Urinary bladder (tissue), 4 donors: Measurements from ENCODE around the gene MAP3K21. TPM values are rescaled to one million over a fixed set of nuclear protein-coding genes. Genes with fewer than 3 reads are reported as not detected.

ENCODE experiments used
- DNase-seq: peaks from one replicate; pipeline ENCODE4 v3.0.0-alpha.2; 2015; ENCODE audit errors: extremely low spot score
- H3K27ac ChIP-seq: one replicate; pipeline ENCODE4 v1.5.1; 2013; ENCODE audit warnings: low read depth, mild to moderate bottlenecking, moderate library complexity
- H3K36me3 ChIP-seq: one replicate; pipeline ENCODE4 v1.6.1; 2013; ENCODE audit warnings: mild to moderate bottlenecking, moderate library complexity; ENCODE audit not compliant: insufficient read depth
- H3K4me1 ChIP-seq: one replicate; pipeline ENCODE4 v1.6.1; 2013; ENCODE audit warnings: mild to moderate bottlenecking, moderate library complexity; ENCODE audit not compliant: insufficient read depth
- H3K4me3 ChIP-seq: one replicate; pipeline ENCODE4 v1.5.1; 2013; ENCODE audit warnings: low read depth, low read length
- WGBS: extraction: QIAGEN DNeasy Blood & Tissue Kit; methylation state at CpG from one replicate; pipeline ENCODE4 v1.1.7; 2013; 5-methylcytosine and 5-hydroxymethylcytosine counted together
- polyA plus RNA-seq: library from polyadenylated mRNA; stranded (reverse); fragments of 200-250 nt; gene quantifications from one replicate; pipeline ENCODE4 v1.2.3, GENCODE V29; 2013
- total RNA-seq: library from RNA; depleted of rRNA; stranded (reverse); fragments of >200 nt; gene quantifications from one replicate; pipeline ENCODE4 v1.2.3, GENCODE V29; 2014
- donor health status: healthy with polysubstance abuse.
- donor health status: healthy.

The MAP3K21 gene
- total and polyA plus RNA-seq, 2 donors: 0.44 to 2.6 TPM

- no peak overlapping the region for H3K4me3 ChIP-seq
- 59% methylated on average over 10 of the region's 10 CpGs for WGBS
- H3K27ac ChIP-seq: no peak overlapping the region
- no peaks in the 10 kb centered on the region for H3K4me1 ChIP-seq
- H3K36me3 ChIP-seq: no peaks in the 10 kb centered on the region
- DNase-seq: no peak
These were observed 65.7 kb downstream of the MAP3K21 start for GRCh38 chr1:233393084-233393840.

GRCh38 chr1:233393926-233394680 lies 66.6 kb downstream of the MAP3K21 start:
- 82% methylated on average over 3 of the region's 3 CpGs for WGBS
- DNase-seq: no peak
- no peak overlapping the region for H3K4me3 ChIP-seq
- H3K36me3 ChIP-seq: no peaks in the 10 kb centered on the region
- no peak overlapping the region for H3K27ac ChIP-seq
- H3K4me1 ChIP-seq: no peaks in the 10 kb centered on the region

GRCh38 chr1:233394860-233395717 lies 67.6 kb downstream of the MAP3K21 start:
- WGBS: 64% methylated on average over 13 of the region's 13 CpGs
- H3K4me3 ChIP-seq: no peak overlapping the region
- H3K36me3 ChIP-seq: no peaks in the 10 kb centered on the region
- no peaks in the 10 kb centered on the region for H3K4me1 ChIP-seq
- DNase-seq: peak; percentile 21
- no peak overlapping the region for H3K27ac ChIP-seq

GRCh38 chr1:233395863-233396646 lies 68.5 kb downstream of the MAP3K21 start:
- Histone ChIP-seq H3K27ac (no peak overlapping the region), H3K36me3 (no peaks in the 10 kb centered on the region), H3K4me3 (no peak overlapping the region), H3K4me1 (no peaks in the 10 kb centered on the region)
- WGBS: 84% methylated on average over 15 of the region's 15 CpGs
- DNase-seq: no peak

- 19% methylated on average over 4 of the region's 4 CpGs for WGBS
- no peak for DNase-seq
- Histone ChIP-seq H3K4me1 (no peaks in the 10 kb centered on the region), H3K27ac (no peak overlapping the region), H3K36me3 (no peaks in the 10 kb centered on the region), H3K4me3 (no peak overlapping the region)
These were observed 78.9 kb downstream of the MAP3K21 start for GRCh38 chr1:233406339-233406960.

- Histone ChIP-seq H3K27ac (no peak overlapping the region), H3K4me3 (no peak overlapping the region)
- DNase-seq: no peak
These were observed 79.6 kb downstream of the MAP3K21 start for GRCh38 chr1:233406994-233407631.

GRCh38 chr1:233409540-233409939 lies 82.0 kb downstream of the MAP3K21 start:
- no peaks in the 10 kb centered on the region for H3K36me3 ChIP-seq
- H3K4me1 ChIP-seq: no peaks in the 10 kb centered on the region
- H3K27ac ChIP-seq: no peak overlapping the region
- no peak overlapping the region for H3K4me3 ChIP-seq
- 64% methylated on average over 2 of the region's 2 CpGs for WGBS
- no peak for DNase-seq

More at GRCh38 chr1:233406994-233407631, 79.6 kb downstream of the MAP3K21 start:
- 64% methylated on average over 6 of the region's 6 CpGs for WGBS
- H3K4me1 ChIP-seq: no peaks in the 10 kb centered on the region
- no peaks in the 10 kb centered on the region for H3K36me3 ChIP-seq

GRCh38 chr1:233410906-233411305 lies 83.4 kb downstream of the MAP3K21 start:
- no peak overlapping the region for H3K4me3 ChIP-seq
- H3K36me3 ChIP-seq: no peaks in the 10 kb centered on the region
- WGBS: 76% methylated on average over 5 of the region's 5 CpGs
- no peaks in the 10 kb centered on the region for H3K4me1 ChIP-seq
- H3K27ac ChIP-seq: no peak overlapping the region
- no peak for DNase-seq

GRCh38 chr1:233412812-233413211 lies 85.3 kb downstream of the MAP3K21 start:
- WGBS: 80% methylated on average over 2 of the region's 2 CpGs
- no peaks in the 10 kb centered on the region for H3K4me1 ChIP-seq
- no peak for DNase-seq
- no peaks in the 10 kb centered on the region for H3K36me3 ChIP-seq
- H3K27ac ChIP-seq: no peak overlapping the region
- no peak overlapping the region for H3K4me3 ChIP-seq

- no peaks in the 10 kb centered on the region for H3K36me3 ChIP-seq
- H3K27ac ChIP-seq: no peak overlapping the region
- no peaks in the 10 kb centered on the region for H3K4me1 ChIP-seq
- no peak overlapping the region for H3K4me3 ChIP-seq
- no peak for DNase-seq
These were observed 93.8 kb downstream of the MAP3K21 start for GRCh38 chr1:233421293-233421692.

- WGBS: 69% methylated on average over 2 of the region's 2 CpGs
- no peak for DNase-seq
- no peaks in the 10 kb centered on the region for H3K36me3 ChIP-seq
- no peaks in the 10 kb centered on the region for H3K4me1 ChIP-seq
- H3K27ac ChIP-seq: no peak overlapping the region
- no peak overlapping the region for H3K4me3 ChIP-seq
These were observed 97.3 kb downstream of the MAP3K21 start for GRCh38 chr1:233424779-233425178.

- WGBS: 63% methylated on average over 1 of the region's 1 CpG
- Histone ChIP-seq H3K36me3 (no peaks in the 10 kb centered on the region), H3K27ac (no peak overlapping the region), H3K4me1 (no peaks in the 10 kb centered on the region), H3K4me3 (no peak overlapping the region)
- DNase-seq: no peak
These were observed 100.4 kb downstream of the MAP3K21 start for GRCh38 chr1:233427907-233428306.
